GM18861 (cell line): ENCODE data around the gene NUDT21.
"Not testable (repeated sequence)": the region's sequence is repeated elsewhere in the genome, so short reads cannot be mapped to it uniquely, and the experiment has no call there.

Source experiments
- ATAC-seq: cut with Tn5 transposase; IDR thresholded peaks from one replicate; pipeline ENCODE4 v1.9.1; 2021; ENCODE audit not compliant: unreplicated experiment

The NUDT21 gene

GRCh38 chr16:56380778-56381485 is 70.2 kb downstream of the NUDT21 start:
- ATAC-seq = not testable (repeated sequence)
